NB4 (cell line): ENCODE data around the gene C22orf15.

Experiments used
- MYC ChIP-seq: IDR thresholded peaks from 2 replicates; pipeline ENCODE4 v1.6.1; 2011; ENCODE audit warnings: low read depth, low read length
- POLR2A ChIP-seq: IDR thresholded peaks from 2 replicates; pipeline ENCODE4 v1.6.1; 2011; ENCODE audit warnings: mild to moderate bottlenecking; ENCODE audit not compliant: insufficient read length; ENCODE audit errors: extremely low read depth
- TF ChIP-seq, protein P1 (sequence below): IDR thresholded peaks from one replicate; pipeline ENCODE4 v1.5.1; 2012; ENCODE audit warnings: low read depth, low read length

DNA sequence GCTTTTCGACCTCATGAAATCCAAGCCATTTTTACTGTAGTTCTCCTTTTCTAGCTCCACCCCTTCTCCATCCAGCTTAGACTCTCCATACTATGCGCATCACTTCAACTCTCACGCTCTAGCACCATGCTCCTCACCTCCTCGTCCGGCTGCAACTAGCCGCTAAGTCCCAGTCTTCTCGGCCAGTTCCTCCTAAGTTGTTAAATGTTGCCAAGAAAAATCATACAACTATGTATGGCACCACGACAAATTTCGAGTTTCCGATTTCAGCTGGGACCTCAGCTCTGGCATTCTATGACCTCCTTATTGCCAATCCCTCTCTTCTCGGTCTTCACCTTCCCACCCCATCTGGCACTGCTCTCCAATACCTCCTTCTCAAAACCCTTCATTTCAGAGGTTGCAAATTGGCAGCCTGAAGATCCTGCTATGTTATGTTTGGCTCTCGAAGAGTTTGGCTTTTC, 12.9 kb upstream of the C22orf15 start:
- TF ChIP-seq, protein P1, sequence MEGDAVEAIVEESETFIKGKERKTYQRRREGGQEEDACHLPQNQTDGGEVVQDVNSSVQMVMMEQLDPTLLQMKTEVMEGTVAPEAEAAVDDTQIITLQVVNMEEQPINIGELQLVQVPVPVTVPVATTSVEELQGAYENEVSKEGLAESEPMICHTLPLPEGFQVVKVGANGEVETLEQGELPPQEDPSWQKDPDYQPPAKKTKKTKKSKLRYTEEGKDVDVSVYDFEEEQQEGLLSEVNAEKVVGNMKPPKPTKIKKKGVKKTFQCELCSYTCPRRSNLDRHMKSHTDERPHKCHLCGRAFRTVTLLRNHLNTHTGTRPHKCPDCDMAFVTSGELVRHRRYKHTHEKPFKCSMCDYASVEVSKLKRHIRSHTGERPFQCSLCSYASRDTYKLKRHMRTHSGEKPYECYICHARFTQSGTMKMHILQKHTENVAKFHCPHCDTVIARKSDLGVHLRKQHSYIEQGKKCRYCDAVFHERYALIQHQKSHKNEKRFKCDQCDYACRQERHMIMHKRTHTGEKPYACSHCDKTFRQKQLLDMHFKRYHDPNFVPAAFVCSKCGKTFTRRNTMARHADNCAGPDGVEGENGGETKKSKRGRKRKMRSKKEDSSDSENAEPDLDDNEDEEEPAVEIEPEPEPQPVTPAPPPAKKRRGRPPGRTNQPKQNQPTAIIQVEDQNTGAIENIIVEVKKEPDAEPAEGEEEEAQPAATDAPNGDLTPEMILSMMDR = no peak
- no peak for TF ChIP-seq POLR2A
- TF ChIP-seq MYC = no peak
